Esophagus (tissue), 2 donors: ENCODE measurements around the gene HPGDS. TPM values are rescaled to one million over a fixed set of nuclear protein-coding genes. Genes with fewer than 3 reads are reported as not detected.
"Not testable (repeated sequence)": the region's sequence is repeated elsewhere in the genome, so short reads cannot be mapped to it uniquely, and the experiment has no call there.

Source experiments
- H3K27ac ChIP-seq, 2 donors: one replicate each; pipeline ENCODE4 v1.5.1; 2013; ENCODE audit warnings: low read depth in 2 of 2, mild to moderate bottlenecking in 2 of 2, inconsistent platforms in 1 of 2, low read length in 1 of 2, moderate library complexity in 1 of 2
- H3K27me3 ChIP-seq, 2 donors: one replicate each; pipeline ENCODE4 v1.6.1; 2013; ENCODE audit warnings: low read length in 2 of 2, control low read depth in 1 of 2, mild to moderate bottlenecking in 1 of 2; ENCODE audit not compliant: insufficient read depth in 2 of 2, control insufficient read depth in 1 of 2
- H3K36me3 ChIP-seq, 2 donors: one replicate each; pipeline ENCODE4 v1.6.1; 2013; ENCODE audit warnings: low read length in 1 of 2; ENCODE audit not compliant: control insufficient read depth in 2 of 2, insufficient read depth in 2 of 2
- H3K4me1 ChIP-seq, 2 donors: one replicate each; pipeline ENCODE4 v1.6.1; 2013; ENCODE audit warnings: low read length in 1 of 2; ENCODE audit not compliant: control insufficient read depth in 2 of 2, insufficient read depth in 2 of 2
- H3K4me3 ChIP-seq, 2 donors: one replicate each; pipeline ENCODE4 v1.5.1; 2013; ENCODE audit warnings: low read length in 2 of 2, mild to moderate bottlenecking in 2 of 2, low read depth in 1 of 2, moderate library complexity in 1 of 2
- H3K9me3 ChIP-seq, 2 donors: one replicate each; pipeline ENCODE4 v1.6.1; 2013; ENCODE audit warnings: mild to moderate bottlenecking in 2 of 2, low read depth in 1 of 2, low read length in 1 of 2, moderate library complexity in 1 of 2; ENCODE audit not compliant: control insufficient read depth in 2 of 2, insufficient read depth in 1 of 2
- WGBS, 2 donors: extraction: QIAGEN DNeasy Blood & Tissue Kit; methylation state at CpG; one replicate each; pipeline ENCODE4 v1.1.7; 2013; 5-methylcytosine and 5-hydroxymethylcytosine counted together
- polyA plus RNA-seq, 2 donors: library from polyadenylated mRNA; stranded (reverse); fragments of 200-250 nt; gene quantifications; one replicate each; pipeline ENCODE4 v1.2.3, GENCODE V29; 2013
- donor health status: healthy with polysubstance abuse.
- donor health status: Bipolar disorder and iron deficiency.

HPGDS gene
- under 1 TPM; 0.33 to 0.44 TPM for polyA plus RNA-seq

DNA sequence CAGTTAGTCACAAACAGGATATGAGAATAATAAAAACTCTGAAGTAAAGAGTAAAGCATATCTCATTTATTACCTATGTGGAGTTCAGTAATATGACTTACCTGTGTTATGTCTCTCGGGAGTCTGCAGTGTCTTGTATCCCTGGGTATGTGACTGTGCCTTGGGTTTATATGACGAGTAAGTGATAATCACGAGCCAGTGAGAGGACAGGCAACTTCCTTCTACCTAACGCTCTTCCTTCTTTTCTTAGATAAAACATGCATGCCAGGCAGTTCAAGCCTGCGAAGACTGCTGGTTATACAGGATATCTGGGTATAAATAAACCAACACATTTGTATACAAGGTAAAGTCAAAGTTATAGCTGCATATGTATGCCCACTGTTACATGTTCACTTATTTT, at the start of gene HPGDS:
HPGDS (minus strand) TSS at position 143 of the 400 bp plus-strand sequence. CDS start 8,207 bp downstream, outside the sequence.
- Histone ChIP-seq H3K27me3 (no peaks in the 10 kb centered on the region), H3K27ac (no peak within 1 kb of the TSS), H3K4me3 (no peak within 1 kb of the TSS), H3K9me3 (no peaks in the 10 kb centered on the region), H3K4me1 (no peaks in the 10 kb centered on the region), H3K36me3 (no peaks in the 10 kb centered on the region)
- 75 to 80% methylated on average over 5 of the region's 5 CpGs for WGBS, 2 donors

GRCh38 chr4:94390804-94391410, 48.3 kb upstream of the HPGDS start:
- Histone ChIP-seq H3K4me3 (no peak overlapping the region), H3K4me1 (no peaks in the 10 kb centered on the region), H3K27ac (no peak overlapping the region), H3K36me3 (no peaks in the 10 kb centered on the region), H3K9me3 (no peaks in the 10 kb centered on the region), H3K27me3 (no peaks in the 10 kb centered on the region)
- WGBS, 2 donors: 87 to 96% methylated on average over 2 of the region's 2 CpGs

DNA sequence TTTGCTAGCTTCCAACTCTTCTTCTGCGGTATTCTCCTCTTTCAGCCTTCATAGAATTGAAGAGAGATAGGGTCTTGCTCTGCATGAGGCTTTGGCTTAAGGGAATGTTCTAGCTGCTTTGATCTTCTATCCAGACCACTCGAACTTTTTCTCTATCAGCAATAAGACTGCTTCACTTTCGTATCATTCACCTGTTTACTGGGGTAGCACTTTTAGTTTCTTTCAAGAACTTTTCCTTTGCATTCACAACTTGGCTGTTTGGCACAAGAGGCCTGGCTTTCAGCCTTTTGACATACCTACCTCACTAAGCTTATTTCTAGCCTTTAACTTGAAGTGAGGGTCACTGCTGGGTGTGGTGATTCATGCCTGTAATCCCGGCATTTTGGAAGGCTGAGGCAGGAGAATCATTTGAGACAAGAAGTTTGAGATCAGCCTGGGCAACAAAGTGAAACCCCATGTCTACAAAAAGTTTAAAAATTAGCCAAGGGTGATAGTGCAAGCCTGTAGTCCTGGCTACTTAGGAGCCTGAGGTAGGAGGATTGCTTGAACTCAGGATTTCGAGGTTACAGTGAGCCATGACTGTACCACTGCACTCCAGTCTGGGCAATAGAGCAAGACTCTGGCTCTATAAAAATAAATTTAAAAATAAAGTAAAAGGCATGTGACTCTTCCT, 47.1 kb upstream of the HPGDS start:
- H3K9me3 ChIP-seq: no peaks in the 10 kb centered on the region
- 87 to 88% methylated on average over 5 of the region's 5 CpGs for WGBS, 2 donors
- no peak overlapping the region for H3K4me3 ChIP-seq
- no peaks in the 10 kb centered on the region for H3K4me1 ChIP-seq
- no peaks in the 10 kb centered on the region for H3K27me3 ChIP-seq
- no peak overlapping the region for H3K27ac ChIP-seq
- no peaks in the 10 kb centered on the region for H3K36me3 ChIP-seq

GRCh38 chr4:94387965-94388364, 45.3 kb upstream of the HPGDS start:
- WGBS, 2 donors: 62 to 85% methylated on average over 4 of the region's 4 CpGs
- H3K36me3 ChIP-seq, H3K27me3 ChIP-seq, H3K9me3 ChIP-seq, H3K27ac ChIP-seq, H3K4me3 ChIP-seq, H3K4me1 ChIP-seq: not testable (repeated sequence)

DNA sequence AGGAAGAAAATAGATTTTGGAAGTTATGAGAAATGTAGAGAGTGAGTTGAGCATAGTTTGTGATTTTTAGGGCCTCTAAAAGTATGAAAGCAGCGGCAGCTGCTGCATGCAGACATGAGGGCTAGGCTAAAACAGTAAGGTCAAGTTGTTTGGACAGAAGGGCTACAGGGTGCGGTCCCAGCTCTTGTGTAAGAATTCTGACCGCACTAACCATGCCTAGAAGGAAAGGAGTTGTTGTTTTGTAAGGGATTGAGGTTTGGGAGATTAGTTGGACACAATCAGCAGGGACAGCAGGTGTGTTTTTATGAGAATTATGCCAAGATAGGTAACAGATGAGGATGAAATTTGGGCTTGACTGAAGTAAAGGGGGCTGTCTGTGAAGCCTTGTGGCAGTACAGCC, 42.8 kb upstream of the HPGDS start:
- not testable (repeated sequence) for H3K27ac ChIP-seq, H3K36me3 ChIP-seq
- WGBS, 2 donors: 71 to 92% methylated on average over 3 of the region's 3 CpGs

DNA sequence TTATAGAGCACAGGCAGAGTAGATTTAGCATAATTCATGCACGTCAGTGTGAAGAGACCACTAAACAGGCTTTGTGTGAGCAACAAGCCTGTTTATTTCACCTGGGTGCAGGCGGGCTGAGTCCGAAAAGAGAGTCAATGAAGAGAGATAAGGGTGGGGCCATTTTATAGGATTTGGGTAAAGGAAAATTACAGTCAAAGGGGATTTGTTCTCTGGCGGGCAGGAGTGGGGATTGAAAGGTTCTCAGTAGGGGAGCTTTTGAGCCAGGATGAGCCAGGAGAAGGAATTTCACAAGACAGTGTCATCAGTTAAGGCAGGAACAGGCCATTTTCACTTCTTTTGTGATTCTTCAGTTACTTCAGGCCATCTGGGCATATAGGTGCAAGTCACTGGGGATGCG, 40.3 kb upstream of the HPGDS start:
- WGBS, 2 donors: 77 to 79% methylated on average over 5 of the region's 5 CpGs
- not testable (repeated sequence) for H3K4me3 ChIP-seq, H3K27ac ChIP-seq, H3K27me3 ChIP-seq, H3K9me3 ChIP-seq, H3K36me3 ChIP-seq, H3K4me1 ChIP-seq

More for the DNA sequence above, 42.8 kb upstream of the HPGDS start:
- H3K9me3 ChIP-seq, H3K4me3 ChIP-seq, H3K27me3 ChIP-seq, H3K4me1 ChIP-seq: not testable (repeated sequence)

DNA sequence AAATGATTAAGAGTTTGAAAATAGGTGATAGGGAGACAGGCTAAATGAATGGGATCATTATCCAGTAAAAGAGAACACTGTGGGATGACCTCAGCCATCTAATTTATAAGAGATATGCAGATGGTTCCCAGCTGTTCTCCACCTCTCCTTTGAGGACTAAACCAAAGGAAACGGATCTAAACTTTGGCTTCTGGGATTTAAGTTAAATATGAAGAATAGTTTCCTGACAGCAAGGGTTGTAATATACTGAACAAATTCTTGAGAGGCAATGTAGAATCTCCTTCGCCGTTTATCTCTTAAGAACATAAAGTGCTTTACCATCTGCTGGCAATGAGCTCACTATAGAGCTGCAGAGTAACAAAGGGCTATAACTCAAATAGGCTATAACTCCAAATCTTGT, 35.4 kb upstream of the HPGDS start:
- no peaks in the 10 kb centered on the region for H3K9me3 ChIP-seq
- H3K36me3 ChIP-seq: no peaks in the 10 kb centered on the region
- no peak overlapping the region for H3K27ac ChIP-seq
- 58 to 74% methylated on average over 3 of the region's 3 CpGs for WGBS, 2 donors
- no peaks in the 10 kb centered on the region for H3K4me1 ChIP-seq
- H3K4me3 ChIP-seq: no peak overlapping the region
- H3K27me3 ChIP-seq: no peaks in the 10 kb centered on the region

DNA sequence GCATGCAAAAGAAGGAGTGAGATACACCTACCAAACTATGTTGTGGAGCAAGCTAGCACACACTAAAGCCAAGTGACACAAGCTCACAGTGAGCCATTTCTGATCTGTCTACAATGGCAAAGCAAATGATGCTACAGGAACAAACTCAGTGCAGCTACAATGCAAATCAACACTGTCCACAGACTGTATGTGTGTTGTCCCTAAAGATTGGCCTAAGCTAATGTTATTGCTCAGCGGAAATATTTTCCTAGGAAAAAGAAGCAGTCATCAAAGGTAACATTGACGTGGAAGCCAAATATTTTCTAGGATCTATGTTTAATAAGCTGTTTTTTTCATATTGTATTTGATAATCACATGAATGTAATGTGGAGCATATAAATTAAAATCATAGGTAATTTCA, 34.7 kb upstream of the HPGDS start:
- 90 to 94% methylated on average over 2 of the region's 2 CpGs for WGBS, 2 donors
- H3K9me3 ChIP-seq: no peaks in the 10 kb centered on the region

DNA sequence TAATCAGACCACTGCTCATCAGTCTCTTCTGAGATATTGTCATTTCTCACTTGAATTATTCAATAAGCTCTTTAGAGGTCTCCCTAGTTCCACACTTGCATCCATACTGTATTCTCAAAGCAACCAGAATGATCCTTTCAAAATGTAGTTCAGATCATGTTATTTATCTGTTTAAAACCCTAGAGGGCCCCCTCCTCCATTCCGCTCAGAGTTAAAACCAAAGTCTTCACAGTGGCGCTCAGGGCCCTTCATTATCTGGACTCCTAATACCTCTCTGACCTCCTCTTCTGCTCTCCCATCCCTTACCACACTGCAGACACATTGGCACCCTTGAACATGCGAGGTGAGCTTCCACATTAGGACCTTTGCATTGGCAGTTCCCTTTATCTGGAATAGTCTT, 32.7 kb upstream of the HPGDS start:
- H3K36me3 ChIP-seq: no peaks in the 10 kb centered on the region
- H3K4me1 ChIP-seq: no peaks in the 10 kb centered on the region
- no peak overlapping the region for H3K4me3 ChIP-seq
- no peak overlapping the region for H3K27ac ChIP-seq
- WGBS, 2 donors: 84% methylated on average over 3 of the region's 3 CpGs
- H3K9me3 ChIP-seq: no peaks in the 10 kb centered on the region
- H3K27me3 ChIP-seq: no peaks in the 10 kb centered on the region

More for the DNA sequence above, 34.7 kb upstream of the HPGDS start:
- H3K4me3 ChIP-seq: no peak overlapping the region
- no peak overlapping the region for H3K27ac ChIP-seq
- H3K36me3 ChIP-seq: no peaks in the 10 kb centered on the region
- H3K27me3 ChIP-seq: no peaks in the 10 kb centered on the region
- no peaks in the 10 kb centered on the region for H3K4me1 ChIP-seq

GRCh38 chr4:94373752-94374151, 31.1 kb upstream of the HPGDS start:
- H3K27me3 ChIP-seq: no peaks in the 10 kb centered on the region
- no peak overlapping the region for H3K27ac ChIP-seq
- H3K4me1 ChIP-seq: no peaks in the 10 kb centered on the region
- H3K4me3 ChIP-seq: no peak overlapping the region
- 83 to 86% methylated on average over 3 of the region's 3 CpGs for WGBS, 2 donors
- H3K36me3 ChIP-seq: no peaks in the 10 kb centered on the region
- H3K9me3 ChIP-seq: no peaks in the 10 kb centered on the region
